Measurements from ENCODE around the gene HNRNPC. TPM values are rescaled to one million over a fixed set of nuclear protein-coding genes. Genes with fewer than 3 reads are reported as not detected.

HNRNPC gene
- total RNA-seq, 1 experiment from 2014 or later, result 843 TPM

GRCh38 chr14:21311614-21312013 lies 42.4 kb upstream of the HNRNPC start (continued):
- no peak for TF ChIP-seq CBX3 (IDR thresholded peaks at IDR 0.05; ENCODE audit: low read depth)

- no peak overlapping the region for H3K27ac ChIP-seq (ENCODE audit: low read depth, low read length)
- H2AFZ ChIP-seq (ENCODE audit: low read depth, low read length, poor library complexity, severe bottlenecking), result peak overlapping the region; percentile 32
- ATAC-seq (no peak), DNase-seq (ENCODE audit: low read depth, low spot score) (no peak)
- no TSS peak for BruUV-seq (replicated peaks)
- TF ChIP-seq YY1 (IDR thresholded peaks at IDR 0.05; ENCODE audit: extremely low read depth, insufficient replicate concordance, low read depth, low read length) (no peak), EZH2 (IDR thresholded peaks at IDR 0.05) (no peak), ZFX (IDR thresholded peaks at IDR 0.05) (no peak), EZH2phosphoT487 (IDR thresholded peaks at IDR 0.05; ENCODE audit: borderline replicate concordance) (no peak), POLR2AphosphoS5 (IDR thresholded peaks at IDR 0.05; ENCODE audit: low read depth, low read length) (no peak), TCF7L2 (IDR thresholded peaks at IDR 0.05; ENCODE audit: borderline replicate concordance, extremely low read depth, insufficient read depth, insufficient read length) (no peak), MAX (IDR thresholded peaks at IDR 0.05) (no peak), ZBTB33 (IDR thresholded peaks at IDR 0.05; ENCODE audit: extremely low read depth, insufficient replicate concordance, low read length) (no peak), FOSL1 (IDR thresholded peaks at IDR 0.05; ENCODE audit: low read depth) (no peak), EGR1 (IDR thresholded peaks at IDR 0.05; ENCODE audit: low read depth) (no peak)
- H3K36me3 ChIP-seq (ENCODE audit: control insufficient read depth in 1 of 2, insufficient read depth in 2 of 2, low read length in 2 of 2), result no peaks in the 10 kb centered on the region
- no peaks in the 10 kb centered on the region; the same call in 1 of the 2 replicates for H3K27me3 ChIP-seq (ENCODE audit: insufficient read depth, low read length)
- ChIA-PET RAD21 (ENCODE audit: low non-redundant PET in 1 of 2, low total read pairs in 2 of 2, uncharacterized antibody in 2 of 2, unreplicated experiment in 2 of 2) (no interaction called here), POLR2A (interaction anchor here (0.6 kb wide), 1 partner anchor 39 kb away, joined by 7 read pairs; no protein-coding TSS in a partner anchor), CTCF (no interaction called here)
- H3K9ac ChIP-seq (ENCODE audit: low read length), result no peak overlapping the region
- H3K79me2 ChIP-seq (ENCODE audit: insufficient read depth, low read length), result no peaks in the 10 kb centered on the region
- H3K4me3 ChIP-seq (replicated peaks in 1 of 2; ENCODE audit: low read depth in 1 of 2, low read length in 2 of 2), result no peak overlapping the region
- no peak overlapping the region for H3K4me2 ChIP-seq (ENCODE audit: low read length)
- intact Hi-C loops (cut with micrococcal nuclease), result no loop called here
- no peaks in the 10 kb centered on the region for H4K20me1 ChIP-seq (ENCODE audit: insufficient read depth)
- H3K4me1 ChIP-seq (ENCODE audit: control insufficient read depth in 1 of 2, insufficient read depth in 2 of 2, low read length in 2 of 2), result peaks cover 0 to 15% of the 10 kb centered on the region in 2 experiments; a peak in 3 of 4 replicates
- no peaks in the 10 kb centered on the region for H3K9me2 ChIP-seq (ENCODE audit: insufficient read depth)
- no peaks in the 10 kb centered on the region for H3K9me3 ChIP-seq (ENCODE audit: control insufficient read depth in 1 of 2, insufficient read depth in 1 of 2, low read depth in 1 of 2, low read length in 2 of 2)
These were observed 40.7 kb upstream of the HNRNPC start for GRCh38 chr14:21309956-21310355.

Measured in HCT116 (cell line).